ENCODE results near the gene FGF14.
A peak's percentile ranks its signal among the peaks of the same experiment; 100 is the strongest.

The FGF14 gene

GRCh38 chr13:102251817-102252216 is 150.0 kb downstream of the FGF14 start:
- no peak for DNase-seq (ENCODE audit: low read depth, low spot score)

GRCh38 chr13:102250448-102250847 is 151.4 kb downstream of the FGF14 start:
- DNase-seq (ENCODE audit: low read depth, low spot score), result no peak

DNA sequence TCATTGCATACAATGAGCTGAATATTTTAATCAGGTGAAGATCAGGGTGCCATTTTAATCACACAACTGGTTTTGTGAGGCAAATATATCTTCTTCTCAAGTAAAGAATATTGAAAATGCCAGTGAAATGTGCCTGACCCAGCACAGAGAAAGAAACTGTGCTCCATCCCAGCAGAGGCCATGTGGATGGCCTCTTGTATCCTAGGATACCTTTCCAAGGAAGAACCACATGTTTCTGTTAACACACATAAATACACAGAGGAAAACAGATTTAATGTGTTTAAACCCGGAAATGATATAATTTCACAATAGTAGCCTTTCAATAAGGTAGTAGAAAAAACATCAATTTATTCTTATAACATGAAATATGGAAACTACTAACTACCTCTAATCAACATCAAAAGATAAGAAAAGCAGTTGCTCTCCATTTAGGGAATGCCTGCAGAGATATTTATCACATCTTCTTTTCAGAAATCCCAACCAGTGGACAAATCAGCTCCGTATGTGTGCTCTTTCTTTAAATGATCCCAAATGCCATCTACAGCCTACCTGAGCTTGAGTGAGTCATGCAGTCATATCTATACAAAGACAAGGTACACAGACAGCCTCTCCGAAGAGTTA is 157.1 kb downstream of the FGF14 start:
- no peak for DNase-seq (ENCODE audit: low read depth, low spot score)

DNA sequence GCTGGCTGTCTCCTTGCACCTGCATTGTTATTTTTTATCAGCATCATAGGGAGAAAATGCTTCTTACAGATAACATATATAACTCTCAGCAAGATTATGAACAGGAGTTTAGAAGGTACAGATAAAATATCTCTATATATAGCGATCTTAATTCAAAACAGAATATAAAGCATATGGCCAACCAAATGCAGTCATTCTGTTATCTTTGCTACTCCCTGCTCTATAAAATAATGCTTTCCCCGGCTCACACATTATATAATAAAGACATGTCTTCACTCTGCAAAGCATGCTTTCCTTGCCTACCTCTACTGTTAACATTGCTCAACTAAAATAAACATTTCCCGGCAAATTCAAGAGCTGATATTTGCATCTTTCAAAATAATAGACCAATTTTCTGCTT is 161.7 kb downstream of the FGF14 start:
- DNase-seq (ENCODE audit: low read depth, low spot score), result no peak

DNA sequence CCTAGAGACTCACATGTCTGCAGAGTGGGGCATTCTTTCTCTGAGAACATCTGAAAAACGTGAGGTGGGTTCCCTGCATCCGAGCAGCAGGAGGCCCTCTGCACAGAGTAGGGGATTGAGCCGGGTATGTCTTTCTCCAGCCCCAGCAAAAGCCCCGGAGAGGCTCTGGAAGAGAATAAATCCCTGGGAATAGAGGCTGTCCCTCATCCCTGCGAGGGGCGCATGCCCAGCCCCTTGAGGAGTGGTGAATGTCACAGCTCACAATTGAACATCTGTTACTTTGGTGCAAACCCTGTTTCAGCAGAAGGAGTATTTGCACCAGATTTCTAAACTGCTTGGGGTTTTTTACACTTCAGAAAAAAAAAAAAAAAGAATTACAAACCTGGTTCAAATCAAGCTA is 164.6 kb downstream of the FGF14 start:
- DNase-seq (ENCODE audit: low read depth, low spot score), result no peak

DNA sequence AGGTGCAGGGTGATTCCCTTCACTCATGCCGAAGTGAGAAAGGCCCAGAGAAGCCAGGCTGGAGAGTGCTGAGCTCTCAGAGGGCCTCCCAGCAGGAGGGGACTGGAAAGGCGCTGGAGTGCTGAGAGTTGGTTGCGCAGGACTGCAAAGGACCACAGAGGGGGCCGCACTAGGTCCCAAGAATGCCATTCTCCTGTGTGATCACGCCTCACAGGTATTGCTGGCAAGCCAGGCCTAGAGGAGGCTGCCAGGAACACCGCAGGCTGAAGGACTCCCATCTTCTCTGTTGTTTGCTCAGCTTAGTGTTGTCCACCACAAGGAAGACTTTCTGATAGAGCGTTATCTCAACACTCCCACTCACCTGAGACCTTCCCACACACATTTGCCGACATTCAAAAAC is 165.0 kb downstream of the FGF14 start:
- DNase-seq (ENCODE audit: low read depth, low spot score), result no peak

- no peak for DNase-seq (ENCODE audit: low read depth, low spot score)
Observed at GRCh38 chr13:102236341-102236740, 165.5 kb downstream of the FGF14 start.

DNA sequence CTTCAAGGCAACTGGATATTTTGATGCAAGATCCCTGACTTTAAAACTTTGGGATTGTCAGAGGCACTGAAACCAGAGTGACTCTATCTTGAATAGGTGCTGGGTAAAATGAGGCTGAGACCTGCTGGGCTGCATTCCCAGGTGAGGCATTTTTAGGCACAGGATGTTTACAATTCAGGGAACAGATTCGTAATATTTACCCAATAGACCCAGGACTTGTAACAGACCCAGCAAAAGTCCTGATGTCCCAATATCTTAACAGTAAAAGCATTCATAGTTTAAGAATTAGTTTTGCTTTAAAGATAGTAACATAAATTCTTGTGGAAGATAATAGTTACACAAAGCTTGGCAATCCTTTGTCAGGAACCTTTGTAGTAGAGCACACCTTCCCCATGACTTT is 166.2 kb downstream of the FGF14 start:
- no peak for DNase-seq (ENCODE audit: low read depth, low spot score)

- no peak for DNase-seq (ENCODE audit: low read depth, low spot score)
Observed at GRCh38 chr13:102234618-102235017, 167.2 kb downstream of the FGF14 start.

DNA sequence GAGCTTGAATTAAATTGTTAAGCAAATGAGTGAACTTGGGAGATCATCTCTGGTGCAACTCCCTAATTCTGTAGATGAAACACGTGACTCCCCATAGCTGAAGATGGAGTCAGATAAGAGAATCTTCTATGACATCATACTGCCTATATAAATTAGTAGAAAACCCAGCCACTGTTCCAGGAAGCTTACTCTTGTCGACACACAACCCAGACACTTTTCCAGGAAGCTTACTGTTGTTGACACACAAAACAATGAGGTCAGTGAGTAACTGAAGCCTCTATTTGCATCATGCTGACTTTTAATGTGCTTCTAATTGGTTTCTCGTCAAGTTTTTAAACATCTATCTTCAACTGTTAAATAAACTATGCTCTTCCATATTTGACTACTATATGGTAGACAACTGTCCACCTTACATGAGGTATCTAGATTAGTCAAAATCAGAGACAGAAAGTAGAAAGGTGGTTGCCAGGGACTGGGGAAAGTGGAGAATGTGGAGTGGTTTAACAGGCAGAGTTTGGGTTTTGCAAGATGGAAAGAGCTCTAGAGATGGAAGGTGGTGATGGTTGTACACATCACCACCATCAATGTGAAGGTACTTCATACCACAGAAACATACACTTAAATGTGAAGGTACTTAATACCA is 168.2 kb downstream of the FGF14 start:
- DNase-seq (ENCODE audit: low read depth, low spot score), result no peak

DNA sequence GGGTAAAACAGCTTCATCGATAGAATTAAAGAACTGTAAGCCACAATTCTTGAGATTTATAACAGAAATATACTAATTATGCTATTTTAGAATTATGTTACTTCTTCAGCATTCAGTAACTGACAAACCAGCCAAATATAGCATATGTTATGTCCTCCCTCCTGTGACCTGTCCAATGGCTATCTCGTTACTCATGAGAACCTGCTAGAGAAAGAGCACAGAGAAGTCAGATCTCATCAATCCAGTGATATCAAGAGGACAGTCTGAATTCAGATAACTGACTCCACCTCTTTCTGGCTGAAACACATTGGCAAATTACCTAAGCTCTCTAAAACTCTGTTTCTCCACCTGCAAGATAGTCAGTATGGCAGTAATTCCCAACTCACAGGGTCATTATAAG is 170.4 kb downstream of the FGF14 start:
- DNase-seq (ENCODE audit: low read depth, low spot score), result no peak

GRCh38 chr13:102227741-102228140 is 174.1 kb downstream of the FGF14 start:
- DNase-seq (ENCODE audit: low read depth, low spot score), result no peak

DNA sequence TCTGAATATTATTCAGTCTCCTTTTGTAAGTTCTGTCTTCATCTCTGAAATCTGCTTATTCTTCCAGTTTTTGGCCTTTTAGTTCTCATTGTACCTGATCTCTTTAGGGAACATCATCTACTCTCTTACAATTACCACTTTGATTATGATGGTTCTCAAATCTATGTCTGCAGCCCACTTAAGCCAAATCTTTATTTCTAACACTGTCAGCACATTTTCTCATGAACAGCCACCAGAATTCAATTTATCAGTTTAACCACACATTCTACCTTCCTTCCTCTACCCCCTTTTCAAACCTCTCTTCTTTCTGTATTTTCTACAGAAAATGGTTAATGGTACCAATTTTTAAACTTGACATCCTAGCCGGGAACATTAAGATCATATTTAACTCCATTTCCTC is 175.3 kb downstream of the FGF14 start:
- DNase-seq (ENCODE audit: low read depth, low spot score), result no peak

GRCh38 chr13:102225892-102226291 is 176.0 kb downstream of the FGF14 start:
- no peak for DNase-seq (ENCODE audit: low read depth, low spot score)

- no peak for DNase-seq (ENCODE audit: low read depth, low spot score)
Observed at GRCh38 chr13:102220681-102221228, 181.1 kb downstream of the FGF14 start.

DNA sequence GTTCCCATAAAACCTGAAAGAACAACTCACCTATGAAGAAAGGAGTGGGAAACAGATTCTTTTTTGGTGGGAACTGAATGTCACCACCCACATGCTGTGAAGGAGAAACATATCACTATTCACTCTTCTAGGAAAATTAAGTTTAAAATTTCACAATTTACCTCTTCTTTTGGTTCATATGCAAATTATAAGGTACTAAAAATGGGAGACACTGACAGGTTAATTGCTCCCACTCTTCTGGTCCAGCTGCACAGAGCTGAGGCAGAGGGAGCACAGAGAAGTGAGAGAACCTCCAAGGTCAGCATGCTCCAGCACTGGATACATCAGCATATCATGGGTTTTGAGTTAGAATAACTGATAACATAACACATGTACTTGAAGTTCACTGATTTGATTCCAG is 186.9 kb downstream of the FGF14 start:
- DNase-seq (ENCODE audit: low read depth, low spot score), result no peak

DNA sequence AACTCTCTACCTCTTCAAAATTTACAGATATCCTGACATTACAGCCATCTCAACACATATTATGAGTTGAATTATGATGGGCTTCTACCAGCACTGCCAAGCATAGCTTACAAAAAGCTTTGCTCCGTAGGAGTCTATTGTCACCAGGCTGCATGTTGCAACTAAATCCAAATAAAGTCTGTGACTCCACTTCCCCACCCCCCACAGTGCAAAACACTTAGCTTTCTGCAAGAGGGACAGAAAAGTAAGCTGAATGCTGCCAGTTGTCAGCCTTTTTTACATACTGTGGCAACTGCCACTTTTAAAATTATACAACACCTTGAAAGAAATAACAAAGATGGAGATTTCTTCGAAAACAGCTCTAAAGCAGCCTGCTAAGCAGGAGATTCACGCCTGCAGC is 189.1 kb downstream of the FGF14 start:
- DNase-seq (ENCODE audit: low read depth, low spot score), result no peak

- DNase-seq (ENCODE audit: low read depth, low spot score), result no peak
Observed at GRCh38 chr13:102208347-102208746, 193.5 kb downstream of the FGF14 start.

- no peak for DNase-seq (ENCODE audit: low read depth, low spot score)
Observed at GRCh38 chr13:102207680-102208342, 194.0 kb downstream of the FGF14 start.

GRCh38 chr13:102203718-102204117 is 198.1 kb downstream of the FGF14 start:
- no peak for DNase-seq (ENCODE audit: low read depth, low spot score)

DNA sequence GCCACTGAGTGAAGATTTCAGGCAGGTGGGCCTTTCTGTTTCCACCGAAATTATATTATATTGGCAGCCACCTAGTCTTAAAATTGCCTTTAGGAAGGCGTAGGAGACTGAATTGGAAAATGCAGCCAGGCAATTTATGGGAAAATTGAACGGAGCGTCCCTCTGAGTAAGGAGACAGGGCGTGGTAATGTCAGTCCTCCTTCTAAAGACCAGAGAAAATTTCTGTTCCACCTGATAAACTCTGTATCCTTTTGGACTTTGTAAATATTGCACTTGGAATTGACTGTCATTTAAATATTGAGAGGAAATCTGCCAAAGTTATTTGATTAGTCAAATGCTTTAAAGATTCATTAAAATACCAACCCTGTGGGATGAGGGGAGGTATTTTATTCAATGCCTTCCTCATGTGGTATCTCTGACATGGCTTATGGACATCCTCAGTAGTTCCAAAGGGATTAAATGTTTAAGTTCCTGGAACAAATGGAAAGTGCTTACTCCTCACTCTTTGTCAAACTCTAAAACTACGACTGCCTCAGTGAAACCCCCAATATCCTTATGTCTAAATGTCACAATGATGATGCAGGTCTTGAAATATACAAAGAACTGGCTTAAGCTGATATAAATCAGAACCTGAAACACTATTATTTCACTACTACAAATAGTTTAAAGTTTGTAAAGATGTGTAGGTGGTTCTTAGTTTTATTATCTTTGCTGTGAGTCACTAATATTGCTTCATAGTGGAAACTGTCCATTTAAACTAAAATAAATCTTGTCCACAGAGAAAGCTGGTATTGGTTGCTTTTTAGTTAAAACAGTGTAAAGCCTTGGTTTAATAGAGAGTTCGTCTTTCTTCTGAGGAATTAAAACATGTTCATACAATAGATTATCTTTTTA is 203.2 kb downstream of the FGF14 start:
- DNase-seq (ENCODE audit: low read depth, low spot score), result no peak

DNA sequence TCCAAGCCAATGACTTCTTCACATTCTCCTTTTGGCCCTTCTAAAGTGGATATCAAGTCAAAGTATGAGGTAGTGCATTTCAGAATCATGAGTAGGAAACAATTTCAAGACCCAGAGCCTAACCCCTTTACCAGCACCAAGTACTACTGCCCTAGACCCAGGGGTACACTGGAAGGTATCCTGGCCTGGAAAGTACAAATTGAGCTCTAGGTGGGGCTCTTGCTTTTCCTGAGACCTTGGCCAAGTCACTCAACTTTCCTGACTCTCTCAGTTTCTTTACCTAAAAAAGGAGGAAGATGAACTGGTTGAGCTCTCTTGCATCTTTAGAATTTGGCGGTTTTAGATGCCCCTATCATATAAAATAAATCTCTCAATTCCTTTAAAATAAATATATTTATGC is 204.7 kb downstream of the FGF14 start:
- peak; percentile 23 for DNase-seq (ENCODE audit: low read depth, low spot score)

Data from iPS DF 19.7 (cell line).